Glomerular visceral epithelial cell (primary cell): ENCODE measurements around the gene RGSL1.

Experiments
- DNase-seq: peaks from one replicate; pipeline ENCODE4 v3.0.0-alpha.2; 2016; ENCODE audit errors: extremely low spot score

The RGSL1 gene

DNA sequence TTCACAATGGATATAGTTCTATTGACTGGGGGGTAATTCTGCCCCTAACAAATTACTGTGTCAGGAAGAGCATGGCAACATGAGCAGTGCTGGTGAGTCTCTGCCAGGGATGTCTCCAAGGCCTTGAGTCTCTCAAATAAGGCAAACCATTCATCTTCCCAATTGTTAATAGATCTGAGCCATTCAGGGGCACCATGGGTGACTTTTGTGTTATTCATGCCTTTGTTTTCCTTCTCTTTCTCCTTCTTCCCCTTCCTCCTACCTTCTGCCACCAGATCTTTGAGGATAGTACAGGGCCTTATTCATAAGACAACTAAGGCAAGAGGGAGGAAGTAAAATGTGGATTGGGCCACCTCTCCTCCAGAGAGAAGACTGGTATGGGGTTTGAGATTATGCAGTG is at the start of gene RGSL1:
RGSL1 (plus strand) TSS at position 60 of the 400 bp plus-strand sequence; CDS start at position 80, 20 bp downstream.
- no peak for DNase-seq

DNA sequence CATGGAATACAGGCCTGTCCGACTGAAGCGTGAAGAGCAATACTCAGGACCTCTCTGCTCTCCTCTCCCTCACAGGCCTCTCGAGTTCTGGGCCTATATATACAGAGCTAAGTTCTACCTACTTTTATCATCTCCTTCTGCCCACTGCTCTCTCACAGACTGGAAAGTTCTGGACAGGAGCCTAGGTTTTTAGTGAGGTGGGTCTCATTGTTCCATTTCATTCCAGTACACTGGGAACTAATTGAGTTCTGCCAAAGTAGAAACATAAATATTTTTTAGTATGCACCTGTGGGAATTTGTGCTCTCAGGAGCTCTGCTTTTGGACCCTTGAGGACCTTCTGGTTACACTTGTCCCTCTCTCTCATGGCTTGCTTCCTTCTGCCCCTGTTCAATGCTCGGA is 49.4 kb upstream of the RGSL1 start, which contains the start of gene TEDDM1:
TEDDM1 (minus strand) TSS at position 101 of the 400 bp plus-strand sequence. CDS start 182 bp downstream, outside the sequence.
- DNase-seq = no peak

DNA sequence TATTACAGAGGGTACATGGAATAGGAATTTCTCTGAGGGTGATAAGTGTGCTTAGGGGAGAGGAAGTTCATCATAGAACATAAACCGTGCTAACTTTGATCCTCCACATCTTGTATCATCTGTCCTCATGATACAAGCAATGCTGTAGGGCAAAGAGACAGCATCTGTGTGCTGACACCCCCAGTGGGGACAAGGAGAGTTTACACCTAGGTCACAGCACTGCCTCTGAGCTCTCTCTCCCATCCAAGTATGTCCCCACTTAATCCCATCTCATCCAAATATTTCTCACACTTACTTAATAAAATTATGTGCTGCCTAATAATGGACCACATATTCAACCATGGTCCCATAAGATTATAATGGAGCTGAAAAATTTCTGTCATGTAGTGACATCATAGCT is 45.2 kb upstream of the RGSL1 start:
- DNase-seq = no peak

DNA sequence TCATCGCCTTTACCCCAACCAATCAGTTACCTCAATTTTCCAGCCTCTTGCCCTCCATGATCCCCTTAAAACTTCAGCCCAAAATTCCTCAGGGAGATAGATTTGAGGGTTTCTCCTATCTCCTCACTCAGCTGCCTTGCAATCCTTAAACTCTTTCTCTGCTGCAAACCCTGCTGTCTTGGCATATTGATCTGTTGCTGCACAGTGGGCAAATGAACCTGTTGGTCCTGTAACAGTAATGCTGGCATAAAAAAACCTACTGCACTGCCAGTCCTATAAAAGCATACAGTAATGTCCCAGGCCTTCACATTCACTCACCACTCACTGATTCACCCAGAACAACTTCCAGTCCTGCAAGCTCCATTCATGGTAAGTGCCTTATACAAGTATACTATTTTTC is 44.4 kb upstream of the RGSL1 start:
- no peak for DNase-seq

DNA sequence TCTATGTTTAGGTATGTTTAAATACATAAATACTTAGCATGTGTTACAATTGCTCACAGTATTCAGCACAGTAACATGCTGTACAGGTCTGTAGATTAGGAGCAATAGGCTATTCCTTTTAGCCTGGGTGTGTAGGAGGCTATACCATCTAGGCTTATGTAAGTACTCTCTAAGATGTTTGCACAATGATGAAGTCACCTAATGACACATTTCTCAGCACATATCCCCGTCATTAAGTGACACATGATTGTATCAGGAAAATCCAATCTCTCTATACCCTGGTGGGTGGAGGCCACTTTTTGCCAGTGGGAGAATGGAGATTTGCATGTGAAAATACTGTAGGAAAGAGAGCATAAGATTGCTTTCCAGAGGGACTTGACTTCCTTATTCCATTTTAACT is 43.9 kb upstream of the RGSL1 start:
- no peak for DNase-seq

DNA sequence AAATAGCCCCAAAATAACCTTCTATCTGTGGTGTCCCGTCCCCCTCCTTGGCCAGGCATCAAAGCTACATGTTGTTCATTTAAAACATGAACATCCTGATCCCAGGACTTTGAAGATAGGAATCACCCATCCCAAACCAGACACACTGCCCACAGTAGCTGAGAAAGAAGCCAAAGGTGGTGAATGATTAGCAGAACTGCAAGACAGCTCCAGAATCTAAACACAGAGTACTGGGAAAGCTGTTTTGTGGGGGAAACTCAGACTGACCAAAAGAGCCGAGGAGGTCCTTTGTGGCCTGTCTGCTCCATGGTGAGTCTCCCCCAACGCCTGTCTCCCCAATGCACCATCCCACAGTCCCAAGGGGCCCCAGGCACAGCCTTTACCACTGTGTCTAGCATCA is 42.2 kb upstream of the RGSL1 start:
- no peak for DNase-seq

DNA sequence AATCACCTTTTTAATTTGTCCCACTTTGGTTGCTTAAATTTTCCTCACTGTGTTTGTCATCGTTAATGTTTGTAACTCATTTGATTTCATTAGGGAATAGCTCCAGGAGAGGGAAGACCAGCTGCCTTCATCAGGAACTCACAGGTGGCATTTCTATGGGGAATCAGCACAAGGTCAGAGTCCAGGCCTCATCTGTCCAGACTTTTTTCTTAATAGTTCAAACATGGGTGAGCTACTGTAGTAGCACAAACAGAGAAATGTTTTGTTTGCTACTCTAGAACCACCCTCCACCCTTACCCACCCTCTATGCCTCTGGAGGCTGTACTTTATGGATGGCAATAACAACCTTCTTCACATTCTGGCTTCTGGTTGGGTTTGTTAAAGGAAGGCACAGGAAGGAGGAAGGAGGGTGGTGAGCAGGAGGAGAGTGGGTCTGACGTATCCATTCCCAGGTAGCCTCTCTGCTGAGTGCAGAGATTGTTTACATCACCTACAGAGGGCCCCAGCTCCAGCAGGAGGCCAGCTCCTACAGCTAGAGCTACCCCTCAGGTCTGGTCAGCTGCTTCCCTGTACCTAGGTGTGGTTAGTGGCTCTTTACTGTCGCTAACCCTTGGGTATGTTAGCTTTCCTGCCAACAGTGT is 41.4 kb upstream of the RGSL1 start:
- DNase-seq = no peak

DNA sequence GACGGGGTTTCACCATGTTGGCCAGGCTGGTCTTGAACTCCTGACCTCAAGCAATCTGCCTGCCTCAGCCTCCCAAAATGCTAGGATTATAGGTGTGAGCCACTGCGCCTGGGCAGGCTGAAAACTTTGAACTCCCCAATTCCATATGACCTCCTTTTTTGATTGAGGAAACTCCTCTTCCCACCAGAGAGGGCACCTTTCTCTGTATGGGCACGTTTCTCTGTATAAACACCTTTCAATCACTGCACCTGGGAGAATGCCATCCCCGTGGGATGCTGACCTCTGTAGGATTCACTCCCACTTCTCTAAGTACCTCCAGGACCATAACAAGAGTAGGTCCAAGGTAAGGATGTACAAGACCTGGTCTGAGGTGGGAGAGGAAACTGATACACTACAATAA is 39.8 kb upstream of the RGSL1 start:
- DNase-seq = no peak

DNA sequence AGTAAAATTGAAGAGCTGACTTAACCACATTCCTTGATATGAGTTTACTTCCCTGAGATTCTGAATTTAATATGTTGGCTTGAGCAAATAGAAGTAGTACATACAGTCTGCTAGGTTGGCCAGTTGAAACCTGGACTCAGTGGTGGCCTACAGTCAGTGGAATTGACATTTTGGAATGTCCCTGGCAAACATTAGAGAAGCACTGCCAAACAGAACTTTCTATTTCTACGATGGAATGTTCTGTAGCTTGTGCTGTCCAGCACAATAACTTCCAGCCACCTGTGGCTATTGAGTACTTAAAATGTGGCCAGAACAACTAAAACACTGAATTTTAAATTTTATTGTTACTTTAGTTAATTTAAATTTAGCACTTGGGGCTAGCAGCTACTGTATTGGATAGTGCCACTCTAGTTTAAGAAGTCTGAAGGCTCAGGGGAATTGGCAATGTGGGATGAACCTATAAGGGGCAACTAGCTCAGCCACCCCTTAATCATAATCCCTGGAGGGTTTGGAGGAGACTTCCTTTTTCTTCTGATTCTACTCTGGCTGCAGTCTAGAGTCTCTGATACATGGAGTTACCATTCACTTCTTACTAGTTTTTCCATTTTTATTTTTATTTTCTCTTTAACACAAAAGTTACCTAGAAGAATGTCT is 39.2 kb upstream of the RGSL1 start:
- DNase-seq = no peak

DNA sequence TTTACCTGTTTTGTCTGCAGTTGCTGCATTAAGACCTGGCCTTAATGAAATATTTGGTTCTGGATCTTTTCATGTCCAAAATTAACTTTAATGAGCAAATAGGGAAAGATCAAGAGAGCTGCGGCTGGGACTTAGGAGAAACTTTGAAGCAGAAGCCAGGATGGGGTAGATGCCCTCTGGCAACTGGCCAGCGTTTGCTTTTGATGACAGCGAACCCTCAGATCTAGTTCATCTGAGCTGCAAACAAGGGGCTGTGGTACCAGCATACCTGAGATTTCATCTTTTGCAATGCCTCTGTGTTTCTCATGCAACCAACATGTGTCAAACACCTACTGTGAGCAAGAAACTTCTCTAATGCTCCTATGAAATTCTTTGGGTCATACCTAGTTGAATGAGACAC is 36.5 kb upstream of the RGSL1 start:
- DNase-seq = no peak

DNA sequence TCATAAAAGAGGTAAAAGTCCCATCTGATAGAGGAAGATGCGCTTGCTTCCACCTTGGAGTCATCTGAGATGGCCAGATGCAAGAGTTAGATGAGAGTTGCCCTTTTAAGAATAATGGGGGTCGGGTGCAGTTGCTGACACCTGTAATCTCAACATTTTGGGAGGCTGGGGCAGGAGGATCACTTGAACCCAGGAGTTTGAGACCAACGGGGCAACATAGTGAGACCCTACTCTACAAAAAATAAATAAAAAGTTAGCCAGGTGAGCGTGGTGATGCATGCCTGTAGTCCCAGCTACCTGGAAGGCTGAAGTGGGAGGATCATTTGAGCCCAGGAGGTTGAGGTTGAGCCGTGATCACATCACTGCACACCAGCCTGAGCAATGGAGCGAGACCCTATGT is 36.0 kb upstream of the RGSL1 start:
- DNase-seq = no peak

DNA sequence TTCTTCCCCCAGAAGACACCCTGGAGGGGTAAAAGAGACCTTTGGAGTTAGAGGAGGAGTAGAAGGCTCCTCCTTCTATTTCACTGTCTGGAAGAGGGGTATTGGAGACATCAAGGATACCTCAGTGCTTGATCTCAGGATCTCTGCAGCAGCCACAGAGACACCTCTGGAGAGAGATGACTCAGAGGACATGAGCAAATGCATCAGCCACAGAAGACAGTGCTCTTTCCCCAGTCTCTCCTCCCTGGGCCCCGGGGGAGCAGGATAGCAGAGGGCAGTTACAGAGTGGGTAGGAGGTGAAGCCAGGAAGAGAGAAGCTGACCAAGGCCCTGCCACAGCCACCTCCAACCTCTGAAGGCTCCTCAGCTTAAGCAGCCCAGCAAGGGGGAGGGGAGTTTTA is 34.2 kb upstream of the RGSL1 start:
- DNase-seq = no peak

DNA sequence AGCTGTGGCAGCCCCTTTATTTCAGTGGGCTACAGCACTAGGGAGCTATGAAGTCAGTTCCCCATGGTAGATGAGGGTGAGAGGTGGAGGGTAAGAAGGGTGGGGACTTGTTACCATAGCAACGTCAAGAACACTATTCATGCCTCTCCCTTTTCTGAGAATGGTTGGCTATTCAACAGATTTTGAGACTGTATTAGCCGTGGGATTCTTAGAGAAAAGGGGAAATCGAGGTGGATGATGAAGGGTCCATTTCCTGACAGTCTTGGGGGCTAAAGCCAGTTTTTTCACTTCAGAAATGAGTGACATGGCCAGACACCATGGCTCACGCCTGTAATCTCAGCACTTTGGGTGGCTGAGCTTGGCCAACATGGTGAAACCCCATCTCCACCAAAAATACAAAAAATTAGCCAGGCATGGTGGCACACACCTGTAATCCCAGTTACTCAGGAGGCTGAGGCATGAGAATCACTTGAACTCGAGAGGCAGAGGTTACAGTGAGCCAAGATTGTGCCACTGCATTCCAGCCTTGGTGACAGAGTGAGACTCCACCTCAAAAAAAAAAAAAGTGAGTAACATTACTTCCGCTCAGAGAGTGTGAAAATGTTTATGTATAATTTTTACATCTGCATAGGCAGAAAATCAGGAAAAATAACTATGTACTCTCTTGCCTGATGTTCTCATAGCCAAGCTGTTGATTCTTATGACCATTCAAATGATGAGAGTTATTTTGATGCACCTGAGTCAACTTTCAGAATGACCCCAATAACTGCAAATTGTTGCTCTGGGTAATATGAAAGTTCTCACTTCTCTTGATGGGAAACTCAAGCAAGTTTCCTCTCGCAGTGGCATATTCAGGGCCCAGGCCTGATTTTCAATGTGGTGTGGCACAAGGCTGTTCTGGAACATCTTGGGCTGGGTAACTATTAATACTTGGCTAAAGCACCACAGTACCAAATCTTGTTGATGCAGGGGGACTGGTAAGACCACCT is 23.2 kb upstream of the RGSL1 start:
- DNase-seq = no peak

DNA sequence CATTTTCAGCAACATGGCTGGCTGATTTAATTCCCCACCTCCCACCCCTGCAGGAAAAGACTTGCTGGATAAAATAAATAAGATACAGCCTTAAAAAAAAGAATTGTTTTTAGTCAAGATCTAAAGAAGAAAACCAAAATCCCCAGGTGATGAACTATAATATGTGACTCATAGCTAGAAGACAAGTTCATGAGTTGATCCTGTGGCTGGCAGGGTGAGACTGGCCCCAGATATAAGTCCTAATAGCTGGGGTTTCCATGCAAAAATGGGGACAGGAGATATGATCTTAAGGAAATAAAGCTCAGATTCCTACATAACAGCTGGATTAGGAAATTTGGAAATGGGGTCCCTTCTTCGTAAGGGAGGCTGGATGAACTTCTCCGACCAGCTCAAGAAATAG is 21.9 kb upstream of the RGSL1 start:
- DNase-seq = no peak

DNA sequence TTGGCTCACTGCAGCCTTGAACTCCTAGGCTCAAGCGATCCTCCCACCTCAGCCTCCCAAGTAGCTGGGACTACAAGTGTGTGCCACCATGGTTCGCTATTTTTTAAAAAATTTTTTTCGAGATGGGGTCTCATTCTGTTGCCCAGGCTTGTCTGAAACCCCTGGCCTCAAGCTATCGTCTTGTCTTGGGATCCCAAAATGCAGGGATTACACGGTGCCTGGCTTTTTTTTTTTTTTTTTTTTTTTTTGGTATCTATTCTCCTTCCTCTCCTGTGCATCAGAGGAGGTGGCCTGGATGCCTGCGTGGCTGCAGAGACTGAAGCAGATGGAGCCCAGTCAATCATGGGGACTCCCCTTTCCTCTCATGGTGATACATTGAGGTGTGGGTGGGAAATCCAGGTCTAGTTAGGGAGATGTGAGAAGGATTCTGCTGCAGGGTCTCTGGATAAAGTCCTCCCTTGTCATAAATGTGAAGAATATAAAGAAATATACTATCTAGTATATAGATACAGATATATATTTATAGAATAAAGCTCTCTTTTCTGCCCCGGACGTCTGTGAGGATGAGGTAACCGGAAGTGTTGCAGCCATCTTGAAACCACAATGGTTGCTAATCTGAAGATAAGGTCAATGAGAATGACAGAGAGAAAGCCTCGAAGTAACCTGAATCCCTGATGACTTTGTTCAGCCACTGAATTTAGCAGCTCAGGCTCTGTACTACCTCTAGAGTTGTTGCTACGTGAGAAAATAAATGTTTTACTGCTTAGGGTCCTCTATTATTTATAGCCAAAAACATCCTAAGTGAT is 19.5 kb upstream of the RGSL1 start:
- no peak for DNase-seq

DNA sequence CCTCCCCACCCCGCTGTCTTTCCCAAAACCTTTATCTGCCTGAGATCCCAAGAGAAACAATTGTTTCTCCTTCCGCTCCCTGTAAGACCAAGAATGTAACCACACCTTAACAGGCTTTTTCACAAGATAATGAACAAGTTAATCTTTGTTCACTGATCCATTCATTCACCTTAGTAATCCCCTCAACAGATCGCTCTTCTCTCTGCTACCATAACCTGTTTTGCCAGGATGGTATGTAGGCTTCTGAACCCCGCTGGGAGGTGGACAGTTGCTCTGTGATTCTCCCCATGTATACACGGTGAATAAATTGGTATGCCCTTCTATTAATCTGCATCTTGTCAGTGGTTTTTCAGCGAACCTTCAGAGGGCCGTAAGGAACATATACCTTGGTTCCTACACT is 18.7 kb upstream of the RGSL1 start:
- DNase-seq = no peak

DNA sequence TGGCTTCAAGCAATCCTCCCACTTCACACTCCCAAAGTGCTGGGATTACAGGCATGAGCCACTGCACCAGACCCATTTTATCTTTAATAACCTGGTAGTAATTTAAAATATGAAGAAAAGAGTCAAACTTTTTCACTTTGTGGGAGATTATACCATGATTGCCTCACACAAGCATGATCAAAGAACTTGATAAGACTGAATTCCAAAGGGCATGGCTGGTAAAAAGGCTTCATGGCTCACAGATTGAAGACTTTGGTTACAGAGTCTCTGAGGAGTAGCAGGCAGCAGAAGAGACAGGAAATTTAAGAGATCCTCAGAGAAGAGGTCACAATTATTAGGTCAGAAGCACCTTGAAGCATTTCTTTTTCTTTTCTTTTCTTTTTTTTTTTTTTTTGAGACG is 16.4 kb upstream of the RGSL1 start:
- DNase-seq = no peak

DNA sequence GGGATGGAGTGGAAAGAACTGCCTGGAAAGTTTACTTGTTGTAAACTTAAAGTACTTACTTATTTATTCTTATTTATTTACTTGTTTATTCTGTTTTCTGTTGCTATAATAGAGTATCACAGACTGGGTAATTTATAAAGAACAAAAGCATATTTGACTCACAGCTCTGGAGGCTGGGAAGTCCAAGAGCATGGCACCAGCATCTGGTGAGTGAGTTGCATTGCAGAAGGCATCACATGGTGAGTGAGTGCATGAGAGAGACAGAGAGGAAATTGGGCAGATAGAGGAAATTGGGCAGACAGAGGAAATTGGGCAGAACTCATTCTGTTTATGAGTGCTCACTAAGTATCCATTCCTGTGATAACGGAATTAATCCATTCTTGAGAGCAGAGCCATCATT is 11.6 kb upstream of the RGSL1 start:
- DNase-seq = no peak

DNA sequence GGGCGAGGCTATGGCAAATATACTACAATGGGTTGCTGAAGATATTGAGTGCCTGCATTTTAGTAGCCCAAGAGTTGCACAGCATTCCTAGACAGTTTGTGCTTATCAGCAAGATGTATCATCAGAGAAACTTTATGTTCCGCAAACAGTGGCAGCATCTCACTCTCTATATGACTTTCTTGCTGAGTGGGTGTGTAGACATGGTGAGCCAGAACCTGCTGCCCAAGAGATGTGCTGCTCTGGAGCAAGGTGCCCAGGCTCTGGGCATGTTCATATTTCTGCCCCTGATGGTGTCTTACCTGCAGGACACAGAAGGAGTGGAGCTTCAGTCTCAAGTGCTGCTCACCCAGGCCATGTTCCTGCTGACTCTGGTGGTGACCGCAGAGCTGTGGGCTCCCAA is 8.2 kb upstream of the RGSL1 start:
- no peak for DNase-seq

DNA sequence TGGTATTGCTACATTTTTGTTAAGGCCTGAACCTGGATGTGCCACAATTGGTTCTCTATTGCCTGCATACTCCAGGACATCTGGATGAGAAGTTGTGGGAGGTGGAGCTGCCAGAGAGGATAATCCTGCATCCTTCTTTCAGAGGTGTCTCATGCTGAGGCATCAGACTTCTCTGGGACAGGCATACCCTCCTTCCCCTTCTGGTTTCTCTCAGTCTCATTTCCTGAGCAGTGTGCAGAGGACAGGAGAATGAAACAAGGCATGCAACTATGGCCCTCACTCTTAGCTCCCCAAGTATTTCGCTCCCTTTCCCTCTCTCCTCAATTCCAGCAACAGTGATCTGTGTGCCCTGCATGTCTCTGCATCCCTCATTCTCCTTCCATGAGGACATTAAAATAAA is 7.6 kb upstream of the RGSL1 start:
- no peak for DNase-seq

DNA sequence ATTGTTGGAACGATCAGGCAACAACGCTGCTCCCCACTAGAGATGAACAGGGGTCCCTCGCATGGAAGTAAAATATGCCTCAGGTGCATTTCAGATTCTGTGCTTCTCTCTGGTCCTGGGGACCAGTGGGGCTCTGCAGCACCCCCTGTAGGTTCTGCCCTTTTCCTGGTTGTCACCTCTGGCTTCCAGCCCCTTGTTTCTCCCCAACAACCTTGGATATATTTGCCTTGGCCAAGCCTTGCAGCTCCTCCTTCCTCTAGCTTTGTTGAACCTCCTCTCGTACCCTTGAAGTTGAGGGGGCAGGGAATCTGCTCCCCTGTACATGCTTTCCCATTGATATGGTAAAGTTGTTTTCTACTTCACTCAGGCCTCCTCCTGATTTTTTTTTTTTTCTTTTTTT is 5.4 kb upstream of the RGSL1 start:
- DNase-seq = no peak
